Measurements from ENCODE around the gene RPL37A.

RPL37A gene

DNA sequence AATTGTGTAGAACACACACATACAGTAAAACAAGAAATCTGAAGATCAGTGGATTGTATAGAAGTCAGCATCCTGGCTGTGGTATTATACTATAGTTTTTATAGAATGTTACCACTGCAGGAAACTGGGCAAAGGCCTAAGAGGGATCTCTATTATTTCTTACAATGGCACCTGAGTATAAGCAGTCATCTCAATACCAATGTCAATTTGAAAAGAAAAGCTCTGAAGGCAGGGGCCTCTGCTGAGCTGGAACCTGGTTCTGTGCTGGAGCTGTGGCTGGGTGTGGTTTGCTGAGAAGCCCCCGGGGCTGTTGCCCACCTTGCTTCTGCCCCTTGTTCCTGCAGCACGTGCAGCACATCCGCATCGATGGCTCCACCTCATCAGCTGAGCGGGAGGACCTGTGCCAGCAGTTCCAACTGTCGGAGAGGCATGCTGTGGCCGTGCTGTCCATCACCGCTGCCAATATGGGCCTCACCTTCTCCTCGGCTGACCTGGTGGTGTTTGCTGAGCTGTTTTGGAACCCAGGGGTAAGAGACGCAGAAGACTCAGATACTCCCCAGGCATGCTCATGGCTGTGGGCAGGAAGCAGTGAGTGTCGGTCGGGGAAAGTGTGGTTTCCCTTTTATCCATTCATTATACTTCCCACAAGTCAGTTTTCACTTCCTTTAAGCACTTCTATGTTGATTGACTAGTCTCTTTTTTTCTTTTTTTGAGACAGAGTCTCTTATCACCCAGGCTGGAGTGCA, 23.5 kb upstream of the RPL37A start:
- TF ChIP-seq, protein P1, sequence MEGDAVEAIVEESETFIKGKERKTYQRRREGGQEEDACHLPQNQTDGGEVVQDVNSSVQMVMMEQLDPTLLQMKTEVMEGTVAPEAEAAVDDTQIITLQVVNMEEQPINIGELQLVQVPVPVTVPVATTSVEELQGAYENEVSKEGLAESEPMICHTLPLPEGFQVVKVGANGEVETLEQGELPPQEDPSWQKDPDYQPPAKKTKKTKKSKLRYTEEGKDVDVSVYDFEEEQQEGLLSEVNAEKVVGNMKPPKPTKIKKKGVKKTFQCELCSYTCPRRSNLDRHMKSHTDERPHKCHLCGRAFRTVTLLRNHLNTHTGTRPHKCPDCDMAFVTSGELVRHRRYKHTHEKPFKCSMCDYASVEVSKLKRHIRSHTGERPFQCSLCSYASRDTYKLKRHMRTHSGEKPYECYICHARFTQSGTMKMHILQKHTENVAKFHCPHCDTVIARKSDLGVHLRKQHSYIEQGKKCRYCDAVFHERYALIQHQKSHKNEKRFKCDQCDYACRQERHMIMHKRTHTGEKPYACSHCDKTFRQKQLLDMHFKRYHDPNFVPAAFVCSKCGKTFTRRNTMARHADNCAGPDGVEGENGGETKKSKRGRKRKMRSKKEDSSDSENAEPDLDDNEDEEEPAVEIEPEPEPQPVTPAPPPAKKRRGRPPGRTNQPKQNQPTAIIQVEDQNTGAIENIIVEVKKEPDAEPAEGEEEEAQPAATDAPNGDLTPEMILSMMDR (IDR thresholded peaks at IDR 0.05), result no peak
- DNase-seq, result no peak
- Mint-ChIP-seq H3K36me3 (ENCODE audit: low read depth) (peaks cover 36% of the 10 kb centered on the region), H3K27me3 (ENCODE audit: low read depth, poor library complexity) (peaks cover 2% of the 10 kb centered on the region), H3K27ac (no peak overlapping the region), H3K4me1 (no peaks in the 10 kb centered on the region), H3K9me3 (no peaks in the 10 kb centered on the region), H3K4me3 (no peak overlapping the region)

DNA sequence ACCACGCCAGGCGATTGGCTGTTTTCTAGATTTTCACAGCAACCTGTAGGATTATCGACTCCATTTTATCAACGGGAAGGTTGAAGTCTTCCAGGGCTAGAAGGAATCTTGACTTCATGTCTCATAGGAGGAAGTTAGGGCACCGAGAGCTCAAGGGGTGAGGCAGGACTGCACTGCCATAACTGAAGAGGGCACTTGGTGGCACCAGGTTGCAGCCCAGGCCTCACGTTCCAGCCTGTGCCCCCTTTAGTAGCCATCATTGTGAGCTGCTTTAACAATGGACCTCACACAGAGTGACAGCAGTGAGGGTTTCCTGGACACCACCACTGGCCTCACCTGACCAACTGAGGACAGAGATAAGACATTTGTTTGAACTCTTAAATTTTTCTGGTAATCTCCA, 22.9 kb upstream of the RPL37A start:
- Mint-ChIP-seq H3K9me3 (no peaks in the 10 kb centered on the region), H3K4me1 (no peaks in the 10 kb centered on the region), H3K27me3 (ENCODE audit: low read depth, poor library complexity) (peaks cover 2% of the 10 kb centered on the region), H3K4me3 (no peak overlapping the region), H3K36me3 (ENCODE audit: low read depth) (peaks cover 36% of the 10 kb centered on the region), H3K27ac (no peak overlapping the region)
- DNase-seq, result no peak
- TF ChIP-seq, protein P1 (IDR thresholded peaks at IDR 0.05), result no peak

DNA sequence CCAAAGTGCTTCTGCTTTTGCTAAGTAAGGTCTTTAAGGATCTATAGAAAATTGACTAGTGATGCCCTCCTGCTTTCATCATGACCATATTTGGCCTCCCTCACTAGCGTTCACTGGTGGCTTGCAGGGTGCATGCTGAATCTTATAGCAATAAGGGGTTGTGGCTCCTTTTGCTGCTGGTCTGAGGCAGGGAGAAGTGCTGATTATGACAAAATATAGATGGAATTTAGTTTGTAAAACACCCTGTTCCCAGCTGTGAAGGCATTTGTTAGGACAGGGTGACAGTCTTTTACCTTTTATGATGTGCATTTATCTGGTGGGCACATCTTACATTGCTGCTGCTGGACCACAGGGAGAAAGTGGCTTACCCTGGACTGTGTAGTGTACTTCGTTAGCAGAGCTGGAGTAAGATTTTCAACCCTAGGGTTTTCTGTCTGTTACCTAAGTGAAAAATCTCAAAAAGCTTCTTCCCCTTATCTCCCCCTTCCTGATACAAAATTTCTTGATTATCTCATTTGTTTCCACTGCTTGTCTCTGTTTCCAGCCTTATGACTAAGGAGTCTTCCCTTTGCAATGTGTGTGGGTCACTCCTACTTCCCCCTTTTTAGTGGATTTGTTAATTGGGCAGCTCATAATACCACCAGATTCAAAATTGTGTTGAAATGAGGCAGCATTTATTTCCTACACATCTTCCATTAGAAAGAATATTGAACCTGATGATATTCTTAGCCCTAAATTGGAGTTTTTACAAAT, 21.2 kb upstream of the RPL37A start:
- no peaks in the 10 kb centered on the region for H3K9me3 Mint-ChIP-seq
- H3K4me3 Mint-ChIP-seq, result no peak overlapping the region
- TF ChIP-seq, protein P1 (IDR thresholded peaks at IDR 0.05), result no peak
- H3K36me3 Mint-ChIP-seq (ENCODE audit: low read depth), result peaks cover 46% of the 10 kb centered on the region
- H3K4me1 Mint-ChIP-seq, result peaks cover 3% of the 10 kb centered on the region
- H3K27ac Mint-ChIP-seq, result no peak overlapping the region
- DNase-seq, result no peak
- peaks cover 2% of the 10 kb centered on the region for H3K27me3 Mint-ChIP-seq (ENCODE audit: low read depth, poor library complexity)

DNA sequence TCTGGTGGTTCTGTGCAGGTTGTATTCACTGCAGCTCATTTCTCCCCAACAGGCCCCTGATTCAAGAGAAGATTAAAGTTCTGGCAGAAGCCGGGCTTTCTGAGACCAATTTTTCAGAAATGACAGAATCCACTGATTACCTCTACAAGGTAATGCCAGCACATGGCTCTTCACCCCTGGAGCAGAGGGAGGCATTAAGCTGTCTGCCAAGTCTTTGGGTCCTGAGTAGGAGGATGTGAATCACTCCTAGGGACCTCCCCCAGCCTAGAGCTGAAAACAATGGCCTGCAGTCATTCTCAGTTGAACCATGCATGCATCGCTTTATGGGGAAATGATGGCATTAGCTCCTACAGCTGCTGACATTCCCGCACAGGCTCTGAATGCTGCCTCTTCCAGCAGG, 20.5 kb upstream of the RPL37A start:
- Mint-ChIP-seq H3K4me3 (no peak overlapping the region), H3K4me1 (peaks cover 6% of the 10 kb centered on the region), H3K36me3 (ENCODE audit: low read depth) (peaks cover 53% of the 10 kb centered on the region), H3K9me3 (no peaks in the 10 kb centered on the region), H3K27ac (no peak overlapping the region), H3K27me3 (ENCODE audit: low read depth, poor library complexity) (peaks cover 2% of the 10 kb centered on the region)
- TF ChIP-seq, protein P1 (IDR thresholded peaks at IDR 0.05), result no peak
- no peak for DNase-seq

DNA sequence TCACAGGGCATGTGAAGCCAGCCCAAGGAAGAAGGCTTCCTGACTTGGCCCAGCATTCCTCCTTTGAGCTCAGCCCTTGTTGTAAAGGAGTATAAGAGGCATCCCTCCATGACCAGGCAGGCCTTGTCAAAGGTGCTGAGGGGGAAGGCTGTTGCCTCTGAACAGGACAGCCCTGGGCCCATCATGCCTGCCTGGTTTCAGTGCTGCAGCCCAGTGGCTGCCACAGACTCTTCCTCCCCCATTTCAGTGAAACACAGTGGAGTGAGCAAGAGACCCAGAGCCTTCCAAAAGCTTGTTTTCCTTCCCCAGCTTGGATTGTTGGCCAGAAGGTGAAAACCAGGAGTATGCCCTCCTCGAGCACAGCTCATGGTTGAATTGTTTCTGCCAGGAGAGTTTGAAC, 19.9 kb upstream of the RPL37A start:
- TF ChIP-seq, protein P1 (IDR thresholded peaks at IDR 0.05), result no peak
- Mint-ChIP-seq H3K27me3 (ENCODE audit: low read depth, poor library complexity) (peaks cover 2% of the 10 kb centered on the region), H3K9me3 (no peaks in the 10 kb centered on the region), H3K27ac (no peak overlapping the region), H3K36me3 (ENCODE audit: low read depth) (peaks cover 56% of the 10 kb centered on the region), H3K4me1 (peaks cover 6% of the 10 kb centered on the region), H3K4me3 (no peak overlapping the region)
- no peak for DNase-seq
